Pancreas (tissue), 10 donors: ENCODE measurements around the gene UIMC1. TPM values are rescaled to one million over a fixed set of nuclear protein-coding genes. Genes with fewer than 3 reads are reported as not detected.

Source experiments
- ATAC-seq, 4 donors: fragments of 200-7000 bp; cut with Tn5 transposase; one replicate each; pipeline versions ENCODE4 v1.8.0 to v1.9.1; 2020; ENCODE audit warnings: mild to moderate bottlenecking in 4 of 4, moderate library complexity in 4 of 4
- DNase-seq, 6 donors: peaks; one replicate each; pipeline ENCODE4 v3.0.0-alpha.2; 2020
- FAIRE-seq: peaks from 2 replicates; lab custom pipeline; 2012; peaks lifted over from hg19 to GRCh38; lab: Jason Lieb, UNC
- H3K27ac ChIP-seq, 4 donors: fragments of 200-600 bp; sonication (generic); 1 replicate in 3 of 4; 2 replicates in 1 of 4; pipeline versions ENCODE4 v1.5.0 to v1.8.0; 2020
- H3K27me3 ChIP-seq, 4 donors: fragments of 200-600 bp; one replicate each; pipeline ENCODE4 v1.8.0; 2021
- H3K36me3 ChIP-seq, 3 donors: fragments of 200-600 bp; sonication (generic) in 1 of 3; one replicate each; pipeline versions ENCODE4 v1.5.0 to v1.8.0; 2020 to 2021
- H3K4me1 ChIP-seq, 3 donors: fragments of 200-600 bp; one replicate each; pipeline ENCODE4 v1.8.0; 2021
- H3K4me3 ChIP-seq, 4 donors: fragments of 200-600 bp; sonication (generic) in 2 of 4; one replicate each; pipeline versions ENCODE4 v1.5.0 to v1.8.0; 2020 to 2021
- H3K9me3 ChIP-seq, 4 donors: fragments of 200-600 bp; one replicate each; pipeline ENCODE4 v1.8.0; 2021
- WGBS, 2 donors: extraction: QIAGEN DNeasy Blood & Tissue Kit; methylation state at CpG; one replicate each; pipeline ENCODE4 v1.1.7; 2013; 5-methylcytosine and 5-hydroxymethylcytosine counted together
- intact Hi-C, 3 donors: fragments of 100-400 bp; cut with DNase I; formaldehyde crosslinking; loops; one replicate each; pipeline versions ENCODE4 v1.11.1 to v1.14.2; 2022
- polyA plus RNA-seq, 2 donors: library from polyadenylated mRNA; stranded (reverse); fragments of 200-250 nt; gene quantifications; one replicate each; pipeline ENCODE4 v1.2.3, GENCODE V29; 2013
- total RNA-seq, 6 donors: library from RNA; stranded (reverse); fragmentation: NEBNext Ultra II Directional in 4 of 6; extraction: Animal tissue kit (Norgen Biotek cat#: 25700) in 4 of 6; gene quantifications; one replicate each; pipeline versions ENCODE4 v1.2.1 to v1.2.4, GENCODE V29; 2021 to 2023
- TF ChIP-seq, protein P1 (sequence below), 4 donors: fragments of 200-600 bp; sonication (generic) in 3 of 4; IDR thresholded peaks; one replicate each; pipeline versions ENCODE4 v1.5.0 to v1.8.0; 2021; ENCODE audit warnings: antibody characterized with exemption in 4 of 4
- donor health status: healthy with polysubstance abuse.
- donor health status: DM: no; HTN: no; CAD: no; lungs with moderate emphysema.
- donor health status: DM: no; HTN: no; CAD: no.
- donor health status: control.
- donor health status: control.
- donor health status: Bipolar disorder and iron deficiency.
- donor health status: DM: yes; HTN: yes; CAD: no.
- donor health status: DM: no; HTN: no; CAD: no.
- donor health status: DM: no; HTN: no; CAD: no.
- donor health status: DM: yes; HTN: yes; CAD: no.

Gene UIMC1
- total and polyA plus RNA-seq, 8 donors: 19.9 to 29.5 (median 23.0) TPM

DNA sequence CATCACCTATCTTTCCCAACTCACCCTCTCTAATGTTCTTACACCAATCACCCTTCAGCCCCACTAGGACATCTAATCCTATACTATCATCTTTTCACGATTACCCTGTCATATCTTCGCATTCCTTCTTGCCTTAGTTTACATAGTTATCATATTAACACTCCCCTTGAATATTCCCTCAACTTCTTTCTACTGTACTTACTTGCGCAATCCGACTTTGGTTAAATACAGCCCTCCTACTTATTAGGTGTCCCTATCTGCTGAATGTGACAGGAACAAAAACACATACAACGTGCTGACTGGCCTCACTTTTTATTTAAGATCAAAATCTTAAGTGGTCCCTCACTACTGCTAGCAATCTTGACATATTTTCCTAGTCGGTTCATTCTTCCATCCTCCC, 88.0 kb downstream of the UIMC1 start:
- no peaks in the 10 kb centered on the region for H3K9me3 ChIP-seq
- no peak overlapping the region for H3K27ac ChIP-seq
- H3K36me3 ChIP-seq: no peaks in the 10 kb centered on the region
- H3K27me3 ChIP-seq: no peaks in the 10 kb centered on the region
- 90 to 93% methylated on average over 6 of the region's 6 CpGs for WGBS, 2 donors
- TF ChIP-seq, protein P1, sequence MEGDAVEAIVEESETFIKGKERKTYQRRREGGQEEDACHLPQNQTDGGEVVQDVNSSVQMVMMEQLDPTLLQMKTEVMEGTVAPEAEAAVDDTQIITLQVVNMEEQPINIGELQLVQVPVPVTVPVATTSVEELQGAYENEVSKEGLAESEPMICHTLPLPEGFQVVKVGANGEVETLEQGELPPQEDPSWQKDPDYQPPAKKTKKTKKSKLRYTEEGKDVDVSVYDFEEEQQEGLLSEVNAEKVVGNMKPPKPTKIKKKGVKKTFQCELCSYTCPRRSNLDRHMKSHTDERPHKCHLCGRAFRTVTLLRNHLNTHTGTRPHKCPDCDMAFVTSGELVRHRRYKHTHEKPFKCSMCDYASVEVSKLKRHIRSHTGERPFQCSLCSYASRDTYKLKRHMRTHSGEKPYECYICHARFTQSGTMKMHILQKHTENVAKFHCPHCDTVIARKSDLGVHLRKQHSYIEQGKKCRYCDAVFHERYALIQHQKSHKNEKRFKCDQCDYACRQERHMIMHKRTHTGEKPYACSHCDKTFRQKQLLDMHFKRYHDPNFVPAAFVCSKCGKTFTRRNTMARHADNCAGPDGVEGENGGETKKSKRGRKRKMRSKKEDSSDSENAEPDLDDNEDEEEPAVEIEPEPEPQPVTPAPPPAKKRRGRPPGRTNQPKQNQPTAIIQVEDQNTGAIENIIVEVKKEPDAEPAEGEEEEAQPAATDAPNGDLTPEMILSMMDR (IDR thresholded peaks at IDR 0.05): no peak
- H3K4me1 ChIP-seq: no peaks in the 10 kb centered on the region
- FAIRE-seq (no peak), DNase-seq (no peak), ATAC-seq (no peak)
- no peak overlapping the region for H3K4me3 ChIP-seq
- intact Hi-C loops: no loop called here

DNA sequence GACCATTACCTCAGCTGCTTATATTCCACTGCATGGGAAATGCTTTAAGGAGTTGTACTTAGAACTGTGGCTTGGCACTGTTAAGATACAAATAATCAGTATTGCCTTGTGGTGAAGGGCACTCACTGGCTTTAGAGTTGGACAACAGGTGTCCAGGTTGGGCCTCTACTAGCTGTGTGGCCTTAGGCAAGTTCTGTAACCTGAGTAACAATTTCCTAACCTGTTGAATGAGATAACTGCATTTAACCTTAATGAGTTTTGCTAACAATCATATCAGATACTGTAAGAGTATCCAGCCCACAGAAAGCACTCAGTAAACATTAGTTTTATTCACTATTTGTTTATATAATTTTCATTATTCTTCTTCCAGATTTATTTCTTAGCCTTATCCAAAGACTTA, 90.2 kb downstream of the UIMC1 start:
- H3K36me3 ChIP-seq: peaks cover 0 to 1% (median 0%) of the 10 kb centered on the region in 3 donors
- no peak overlapping the region for H3K27ac ChIP-seq
- H3K9me3 ChIP-seq: no peaks in the 10 kb centered on the region
- ATAC-seq (no peak), FAIRE-seq (no peak), DNase-seq (no peak)
- no peaks in the 10 kb centered on the region for H3K27me3 ChIP-seq
- H3K4me1 ChIP-seq: no peaks in the 10 kb centered on the region
- no peak overlapping the region for H3K4me3 ChIP-seq
- intact Hi-C loops: no loop called here
- TF ChIP-seq, protein P1 (IDR thresholded peaks at IDR 0.05): no peak

DNA sequence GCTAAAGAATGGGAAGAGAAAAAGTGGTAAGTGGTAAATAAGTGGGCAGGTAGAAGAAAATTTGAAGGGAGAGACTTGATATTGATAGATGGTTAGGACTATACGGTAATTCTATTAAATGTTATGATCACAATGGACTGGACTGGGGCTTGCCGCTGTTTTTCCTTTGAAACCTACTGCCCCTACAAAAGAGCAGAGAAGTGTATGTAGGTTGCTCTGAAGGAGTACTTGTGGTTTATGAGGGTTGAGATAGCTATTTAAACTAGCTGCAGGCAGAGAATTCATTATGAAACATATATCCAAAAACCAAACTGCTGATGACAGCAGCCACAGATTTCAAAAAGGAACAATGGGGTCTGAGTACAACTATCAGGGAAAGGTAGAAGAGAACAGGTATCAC, 90.7 kb downstream of the UIMC1 start:
- H3K27me3 ChIP-seq: no peaks in the 10 kb centered on the region
- TF ChIP-seq, protein P1 (IDR thresholded peaks at IDR 0.05): no peak
- WGBS, 2 donors: 63 to 98% methylated on average over 2 of the region's 2 CpGs
- no peaks in the 10 kb centered on the region for H3K4me1 ChIP-seq
- H3K27ac ChIP-seq: no peak overlapping the region
- FAIRE-seq (no peak), DNase-seq (no peak), ATAC-seq (no peak)
- H3K36me3 ChIP-seq: peaks cover 0 to 4% (median 0%) of the 10 kb centered on the region in 3 donors
- H3K9me3 ChIP-seq: no peaks in the 10 kb centered on the region
- H3K4me3 ChIP-seq: no peak overlapping the region
- intact Hi-C loops: no loop called here

DNA sequence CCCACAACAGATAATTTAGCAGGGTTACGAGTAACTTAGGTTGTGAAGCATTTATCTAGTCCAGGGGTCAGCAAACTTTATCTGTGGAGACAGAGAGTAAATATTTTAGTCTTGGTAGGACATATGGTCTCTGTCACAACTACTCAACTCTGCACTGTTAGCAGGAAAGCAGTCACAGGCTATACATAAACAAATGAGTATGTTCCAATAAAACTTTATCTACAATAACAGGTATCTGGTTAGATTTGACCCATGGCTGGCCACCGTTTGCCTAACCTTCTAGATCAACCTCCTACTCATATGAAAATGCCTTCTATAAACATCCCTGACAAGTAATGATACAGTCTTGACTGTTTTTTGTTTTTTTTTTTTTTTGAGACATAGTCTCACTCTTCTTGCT, 94.5 kb downstream of the UIMC1 start:
- TF ChIP-seq, protein P1 (IDR thresholded peaks at IDR 0.05): no peak
- Histone ChIP-seq H3K27ac (no peak overlapping the region), H3K4me3 (no peak overlapping the region), H3K36me3 (peaks cover 0 to 23% (median 9%) of the 10 kb centered on the region in 3 donors), H3K9me3 (no peaks in the 10 kb centered on the region), H3K4me1 (no peaks in the 10 kb centered on the region), H3K27me3 (no peaks in the 10 kb centered on the region)
- no peak for FAIRE-seq
- ATAC-seq: no peak
- intact Hi-C loops: no loop called here
- 75 to 84% methylated on average over 2 of the region's 2 CpGs for WGBS, 2 donors
- no peak for DNase-seq

DNA sequence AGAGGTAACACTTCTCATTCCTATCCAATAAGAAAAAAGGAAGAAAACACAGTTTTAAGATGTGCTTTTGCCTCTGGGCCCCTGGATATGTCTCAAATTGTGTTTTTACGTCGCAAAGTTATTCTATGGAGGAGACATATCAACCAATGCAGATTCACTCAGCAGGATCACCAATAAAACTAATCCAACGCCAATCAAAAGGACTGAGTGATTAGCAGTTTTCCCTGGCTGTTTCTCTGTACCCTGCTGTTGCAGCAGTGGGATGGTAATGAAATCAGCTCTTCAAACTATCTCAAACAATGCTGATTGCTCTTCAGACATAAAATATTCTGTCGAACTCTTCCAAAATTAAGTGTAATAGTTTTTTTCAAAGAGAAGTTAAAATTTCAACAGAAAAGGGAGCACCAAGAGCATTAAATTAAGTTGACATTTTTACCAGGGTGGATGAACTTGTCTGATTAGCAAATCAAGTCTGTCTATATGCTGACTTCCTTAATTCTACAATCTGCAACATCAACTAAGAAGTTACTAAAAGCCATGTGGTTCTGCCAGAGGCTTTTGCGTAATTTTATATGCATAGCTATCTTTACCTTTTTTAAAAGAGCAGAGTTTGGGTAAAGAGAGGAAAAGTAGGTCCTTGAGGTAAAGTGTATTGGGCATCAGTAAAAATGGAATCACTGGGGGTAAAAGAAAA, 97.8 kb downstream of the UIMC1 start:
- Histone ChIP-seq H3K4me3 (no peak overlapping the region), H3K27ac (no peak overlapping the region), H3K27me3 (no peaks in the 10 kb centered on the region), H3K9me3 (no peaks in the 10 kb centered on the region), H3K36me3 (peaks cover 3 to 56% (median 29%) of the 10 kb centered on the region in 3 donors), H3K4me1 (no peaks in the 10 kb centered on the region)
- 95 to 96% methylated on average over 5 of the region's 5 CpGs for WGBS, 2 donors
- FAIRE-seq: no peak
- intact Hi-C loops: no loop called here
- no peak for DNase-seq
- TF ChIP-seq, protein P1 (IDR thresholded peaks at IDR 0.05): no peak
- ATAC-seq: no peak
